GM19463 (cell line): Measurements from ENCODE around the gene TXLNB.

Experiments used
- ATAC-seq: cut with Tn5 transposase; IDR thresholded peaks from one replicate; pipeline ENCODE4 v1.9.1; 2021; ENCODE audit warnings: mild to moderate bottlenecking, moderate library complexity; ENCODE audit not compliant: unreplicated experiment

Gene TXLNB

DNA sequence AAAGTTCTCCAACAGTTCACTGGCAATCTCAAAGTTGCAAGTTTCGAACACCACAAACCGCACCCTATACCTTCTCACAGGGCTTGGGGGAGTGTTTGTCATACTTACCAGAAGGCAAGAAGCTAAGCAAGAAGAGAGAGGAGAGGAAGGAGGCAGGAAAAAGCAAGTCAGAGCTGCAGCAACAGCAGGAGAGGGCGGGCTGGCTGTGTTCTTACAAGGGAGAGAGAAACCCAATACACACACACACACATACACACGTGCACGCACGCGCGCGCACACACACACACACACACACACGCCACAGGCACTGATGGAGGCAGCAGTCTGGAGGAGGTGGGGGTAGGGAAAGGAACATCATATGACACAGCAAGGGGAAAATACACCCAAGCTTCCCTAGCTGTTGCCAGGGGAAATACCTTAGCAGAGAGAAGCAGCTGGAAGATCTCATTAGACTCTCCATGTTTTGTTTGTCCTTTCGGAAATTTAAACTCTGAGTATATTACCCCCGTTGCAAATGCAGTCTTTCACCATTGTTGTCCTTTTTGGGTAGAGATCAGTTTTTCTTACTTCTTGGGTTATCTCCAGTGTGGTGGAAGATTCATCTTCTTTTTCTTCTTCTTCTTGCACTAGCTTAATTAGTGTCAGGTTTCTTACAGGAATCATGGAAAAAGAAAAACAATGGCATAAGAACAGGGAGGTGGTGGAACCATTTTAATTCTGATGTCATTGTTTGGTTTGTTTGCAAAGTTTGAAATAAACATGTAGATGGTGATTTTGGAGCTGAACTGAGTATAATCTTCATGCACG is at the start of gene TXLNB:
TXLNB (minus strand) TSS at position 186 of the 807 bp plus-strand sequence. CDS start 3,099 bp downstream, outside the sequence.
- peak; percentile 64 for ATAC-seq

DNA sequence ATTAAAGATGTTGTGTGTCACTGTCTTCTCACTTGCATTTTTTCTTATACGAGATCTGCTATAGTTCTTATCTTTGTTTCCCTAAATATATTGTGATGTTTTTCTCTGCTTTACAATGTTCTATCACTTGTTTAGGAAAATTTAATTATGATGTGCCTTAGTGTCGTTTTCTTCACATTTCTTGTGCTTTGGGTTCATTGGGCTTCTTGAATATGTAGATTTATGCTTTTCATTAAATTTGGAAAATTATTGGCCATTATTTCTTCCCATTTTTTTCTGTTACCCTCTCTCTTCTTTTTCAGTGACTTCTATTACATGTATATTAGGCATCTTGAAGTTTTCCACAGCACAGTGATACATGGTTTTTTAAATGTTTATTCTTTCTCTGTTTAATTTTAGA is 49.3 kb upstream of the TXLNB start:
- ATAC-seq: no peak

DNA sequence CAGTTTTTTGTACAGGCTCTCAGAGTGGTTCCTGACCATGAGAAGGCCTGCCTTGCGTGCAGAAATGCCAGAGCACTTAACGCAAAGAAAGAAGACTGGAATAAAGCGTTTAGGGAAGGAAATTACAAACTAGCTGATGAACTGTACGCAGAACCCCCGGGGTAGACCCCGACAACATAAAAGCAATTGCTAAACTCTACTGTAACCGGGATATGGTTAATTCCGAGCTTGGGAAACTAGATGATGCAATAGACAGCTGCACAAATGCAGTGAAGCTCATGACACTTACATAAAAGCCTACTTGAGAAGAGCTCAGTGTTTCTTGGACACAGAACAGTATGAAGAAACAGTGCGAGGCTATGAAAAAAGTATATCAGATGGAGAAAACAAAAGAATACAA is 47.0 kb upstream of the TXLNB start:
- ATAC-seq: no peak

DNA sequence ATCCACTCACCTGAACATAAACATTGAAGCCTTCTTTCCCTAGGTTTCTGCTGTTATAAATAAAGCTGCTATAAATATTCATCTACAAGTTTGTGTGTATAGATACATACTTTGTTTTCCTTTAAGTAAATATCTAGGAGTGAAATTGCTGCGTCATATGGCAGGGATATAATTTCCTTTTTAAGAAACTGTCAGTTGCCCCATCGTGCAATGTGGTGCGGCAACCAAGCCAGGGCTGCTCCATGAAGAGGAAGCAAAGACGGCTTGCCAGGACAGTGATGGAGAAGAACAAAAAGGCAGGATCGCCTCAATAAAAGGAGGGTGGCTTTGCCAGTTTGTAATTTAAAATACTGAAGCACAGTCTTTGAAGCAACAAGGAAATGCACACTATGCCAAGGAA is 46.0 kb upstream of the TXLNB start:
- no peak for ATAC-seq

DNA sequence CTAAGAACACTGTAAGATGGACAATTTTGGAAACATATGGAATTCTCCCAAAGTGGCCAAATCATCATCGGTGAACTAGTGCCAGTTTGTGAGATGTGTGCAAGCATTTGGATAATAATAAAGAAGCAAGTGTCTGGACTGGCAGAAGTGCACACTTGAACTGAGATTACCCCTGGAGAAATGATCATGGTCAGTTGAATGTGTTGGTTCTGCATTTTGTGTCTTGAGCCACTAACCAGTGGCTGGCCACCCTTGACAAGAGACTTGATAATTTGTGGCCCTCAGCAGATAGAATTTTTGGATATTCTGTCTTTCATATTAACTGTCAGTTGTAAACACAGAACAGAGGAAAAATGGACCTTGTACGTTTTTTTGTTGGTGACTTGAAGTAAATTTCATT is 45.2 kb upstream of the TXLNB start:
- ATAC-seq: no peak

DNA sequence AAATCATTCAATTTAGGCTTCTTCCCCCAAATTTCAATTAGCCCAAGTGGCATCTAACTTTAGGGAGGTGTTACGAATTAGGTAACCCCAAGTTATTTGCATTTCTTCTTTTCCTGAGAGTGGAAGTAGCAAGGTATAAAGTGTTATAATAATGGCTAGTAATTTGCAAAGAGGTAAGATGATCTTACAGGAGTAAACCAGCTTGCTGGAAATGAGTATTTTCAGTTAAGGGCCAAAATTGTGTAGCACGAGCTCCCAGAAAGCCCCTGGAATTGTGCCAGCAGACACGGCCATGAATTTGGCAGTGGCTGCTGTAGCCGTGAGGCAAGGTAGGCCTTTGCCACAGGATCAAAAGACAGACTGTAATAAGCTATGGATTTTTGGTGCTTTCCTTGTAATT is 44.7 kb upstream of the TXLNB start:
- ATAC-seq: peak; percentile 87

DNA sequence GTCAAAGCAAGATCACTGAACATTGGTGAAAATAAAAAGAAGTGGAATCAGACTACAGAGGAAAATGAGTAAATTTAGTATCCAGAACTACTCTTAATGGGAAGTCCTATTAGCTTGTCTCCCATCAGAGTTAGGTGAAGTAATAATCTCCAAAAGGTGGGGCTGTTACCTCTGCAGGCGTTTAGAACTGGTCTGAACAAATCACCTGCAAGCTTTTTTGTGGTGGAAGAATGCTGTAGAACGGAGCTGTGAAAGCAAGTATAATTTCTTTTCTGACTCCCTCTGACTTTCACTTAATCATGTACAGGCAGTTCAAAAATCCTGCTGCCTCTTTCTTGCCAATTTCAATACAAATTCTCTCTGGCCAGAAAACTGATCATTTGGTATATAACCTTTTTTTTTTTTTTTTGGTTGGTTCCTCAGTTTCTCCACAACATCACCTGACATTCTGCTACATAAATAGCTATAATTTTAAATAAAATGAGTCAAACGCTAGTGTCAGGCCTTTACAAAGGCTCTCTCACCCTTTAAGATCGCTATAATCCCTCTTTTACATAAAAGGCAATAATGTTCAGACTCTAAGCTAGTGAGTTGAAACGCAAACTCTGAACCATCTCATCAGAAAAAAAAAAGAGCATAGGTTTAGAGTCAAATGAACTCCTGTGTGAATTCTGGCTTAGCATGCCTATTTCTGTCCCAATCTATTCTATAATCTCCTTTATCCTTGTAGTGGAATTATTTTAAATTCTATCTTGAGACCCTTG is 43.8 kb upstream of the TXLNB start:
- ATAC-seq: no peak

DNA sequence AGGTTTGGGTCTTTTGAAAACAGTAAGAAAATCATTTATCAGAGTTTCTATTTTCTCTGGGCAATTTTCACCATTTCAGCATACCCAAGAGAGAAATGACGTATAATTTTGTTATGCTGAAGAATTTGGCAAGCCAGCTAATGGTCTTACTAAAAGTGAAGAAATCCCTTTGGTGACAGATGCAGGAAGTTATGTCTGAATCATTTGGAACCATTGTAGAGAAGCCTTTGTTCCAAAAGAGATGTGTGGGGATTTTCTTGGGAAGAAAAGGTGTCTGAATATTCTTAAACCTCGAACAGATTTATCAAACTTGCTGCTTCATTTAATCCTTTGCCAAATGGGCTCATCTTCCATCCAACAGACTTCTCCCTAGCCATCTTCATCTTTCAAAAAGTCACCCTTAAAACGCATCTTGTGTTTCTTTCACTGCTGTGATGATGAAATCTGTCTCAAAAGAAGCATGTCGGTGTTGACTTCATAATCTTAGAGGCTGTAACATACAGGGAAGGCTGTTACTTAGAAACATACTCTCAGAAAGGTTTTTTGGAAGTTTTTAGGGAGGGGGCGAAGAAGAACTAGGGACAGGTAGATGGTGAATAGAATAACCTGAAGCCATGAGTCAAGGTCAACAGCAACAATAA is 43.1 kb upstream of the TXLNB start:
- ATAC-seq: no peak

DNA sequence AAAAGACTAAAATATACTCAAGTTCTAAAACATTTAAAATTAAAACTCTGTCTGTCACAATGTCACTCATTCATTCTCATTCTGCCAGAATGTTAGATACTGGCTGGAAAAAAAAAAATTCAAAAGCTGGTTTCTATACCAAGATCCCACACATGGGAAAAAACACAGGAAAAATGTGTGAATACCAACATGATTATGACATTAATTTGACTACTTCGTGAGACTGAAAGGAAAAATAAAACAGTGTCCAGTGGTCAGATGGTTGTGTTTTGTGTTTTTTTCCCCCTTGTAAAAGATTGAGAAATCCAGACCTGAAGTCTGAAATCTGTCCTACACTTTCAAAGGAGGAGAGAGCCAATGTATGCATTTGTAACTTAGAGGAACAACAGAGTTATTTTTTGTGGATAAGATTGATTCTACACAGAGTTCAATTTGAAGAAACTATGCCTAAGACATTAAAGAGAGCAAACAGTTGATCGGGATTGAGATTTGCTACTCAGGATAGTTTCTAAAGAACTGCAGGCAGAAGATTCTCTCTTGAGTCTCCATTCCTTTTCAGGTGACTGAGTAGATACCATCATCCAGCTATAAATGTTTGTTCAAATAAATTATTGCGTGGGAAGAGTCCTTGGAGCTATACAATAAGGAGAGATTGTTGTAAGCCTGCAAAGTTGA is 39.2 kb upstream of the TXLNB start:
- ATAC-seq: no peak

DNA sequence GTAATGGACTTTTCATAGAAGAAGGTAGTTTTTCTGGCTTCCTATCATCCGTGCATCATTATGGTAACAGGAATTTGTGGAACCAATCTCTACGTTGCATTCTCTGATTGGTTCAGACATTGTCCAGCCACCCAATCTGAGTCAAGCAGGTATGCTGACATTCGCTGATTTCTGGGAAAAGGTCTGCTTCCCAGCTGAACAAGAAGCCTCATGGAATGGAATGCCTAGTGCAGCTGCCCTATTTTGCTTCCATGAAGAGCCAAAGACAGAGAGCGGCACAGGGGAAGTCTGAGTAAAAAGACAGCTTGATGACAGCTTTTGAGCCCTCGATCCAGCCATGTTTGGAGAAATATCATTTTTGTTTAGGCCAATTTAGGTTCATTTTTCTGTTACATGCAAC is 38.5 kb upstream of the TXLNB start:
- ATAC-seq: no peak

DNA sequence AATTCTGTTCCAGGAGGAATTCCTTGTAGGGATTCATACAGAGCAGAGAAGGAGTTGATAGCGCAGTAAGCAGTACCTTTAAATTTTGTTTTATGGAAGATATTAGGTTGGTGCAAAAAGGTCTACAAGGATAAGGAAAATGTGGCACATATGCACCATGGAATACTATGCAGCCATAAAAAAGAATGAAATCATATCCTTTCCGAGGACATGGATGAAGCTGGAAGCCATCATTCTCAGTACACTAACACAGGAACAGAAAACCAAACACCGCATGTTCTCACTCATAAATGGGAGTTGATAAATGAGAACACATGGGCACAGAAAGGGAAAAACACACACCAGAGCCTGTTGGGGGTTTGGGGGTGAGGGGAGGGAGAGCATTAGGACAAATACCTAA is 37.4 kb upstream of the TXLNB start:
- no peak for ATAC-seq

DNA sequence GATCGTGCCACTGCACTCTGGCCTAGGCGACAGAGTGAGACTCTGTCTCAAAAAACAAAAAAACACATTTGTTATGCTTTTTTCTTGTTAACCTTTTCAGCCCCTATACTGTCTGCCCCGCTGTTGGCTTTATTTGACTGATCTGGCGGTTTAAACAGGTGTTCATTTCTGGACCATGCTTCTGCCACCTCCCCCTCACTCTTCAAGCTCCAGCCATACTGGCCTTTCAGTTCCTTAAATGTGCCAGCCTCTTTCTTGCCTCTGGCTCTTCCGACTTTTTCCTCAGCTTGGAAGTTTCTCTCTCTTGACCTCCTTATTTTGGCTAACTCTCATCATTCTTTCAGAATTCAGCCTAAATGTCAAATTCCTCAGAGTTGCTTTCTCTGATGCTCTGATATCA is 35.2 kb upstream of the TXLNB start:
- peak; percentile 68 for ATAC-seq

DNA sequence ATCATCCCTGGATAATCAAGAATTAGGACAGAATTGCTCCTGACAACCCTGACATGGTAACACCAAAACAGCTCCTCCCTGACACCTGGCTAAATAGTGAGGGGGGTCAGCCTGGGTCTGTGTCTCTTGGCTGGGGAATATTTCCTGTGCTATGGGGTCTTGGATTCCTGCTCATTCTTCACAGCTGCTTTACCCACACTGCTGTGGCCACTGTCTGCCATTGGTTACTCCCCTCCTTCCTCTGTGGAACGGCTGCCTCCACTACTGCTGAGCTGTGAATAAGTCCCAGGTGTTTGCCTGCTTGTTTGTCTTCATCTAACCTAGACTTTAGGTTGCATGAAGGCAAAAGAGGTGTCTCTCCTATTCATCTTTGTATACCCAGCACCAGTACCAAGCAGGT is 33.9 kb upstream of the TXLNB start:
- ATAC-seq: no peak

DNA sequence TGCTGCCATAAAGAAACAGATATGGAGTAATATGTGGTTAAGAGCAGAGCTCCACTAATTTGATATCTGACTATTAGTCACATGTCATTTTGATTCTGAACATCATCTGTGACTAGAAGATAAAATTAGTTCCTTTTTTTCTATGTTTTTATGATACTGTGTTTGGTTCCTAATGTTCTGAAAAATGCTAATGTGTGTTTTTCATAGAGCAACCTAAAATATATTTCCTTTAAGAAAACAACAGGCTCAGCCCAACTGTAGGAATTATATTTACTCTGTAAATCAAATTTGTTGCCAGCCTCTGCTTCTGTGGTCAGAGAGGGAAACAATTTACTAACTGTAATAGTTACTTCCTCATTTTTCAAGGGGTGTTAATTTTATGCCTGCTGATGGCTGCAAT is 33.3 kb upstream of the TXLNB start:
- peak; percentile 32 for ATAC-seq

DNA sequence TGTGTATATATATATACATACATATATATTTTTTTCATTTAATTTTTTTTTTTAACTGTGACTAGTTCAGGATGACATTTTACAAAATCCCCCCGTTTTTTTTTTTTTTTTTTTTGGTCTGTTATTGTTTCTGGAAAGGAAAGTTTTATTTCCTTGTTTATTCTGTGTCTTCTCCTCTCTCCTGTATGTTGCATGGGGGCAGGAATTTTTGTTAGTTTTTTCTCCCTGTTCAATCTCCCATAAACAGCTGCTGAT is 32.4 kb upstream of the TXLNB start:
- no peak for ATAC-seq

DNA sequence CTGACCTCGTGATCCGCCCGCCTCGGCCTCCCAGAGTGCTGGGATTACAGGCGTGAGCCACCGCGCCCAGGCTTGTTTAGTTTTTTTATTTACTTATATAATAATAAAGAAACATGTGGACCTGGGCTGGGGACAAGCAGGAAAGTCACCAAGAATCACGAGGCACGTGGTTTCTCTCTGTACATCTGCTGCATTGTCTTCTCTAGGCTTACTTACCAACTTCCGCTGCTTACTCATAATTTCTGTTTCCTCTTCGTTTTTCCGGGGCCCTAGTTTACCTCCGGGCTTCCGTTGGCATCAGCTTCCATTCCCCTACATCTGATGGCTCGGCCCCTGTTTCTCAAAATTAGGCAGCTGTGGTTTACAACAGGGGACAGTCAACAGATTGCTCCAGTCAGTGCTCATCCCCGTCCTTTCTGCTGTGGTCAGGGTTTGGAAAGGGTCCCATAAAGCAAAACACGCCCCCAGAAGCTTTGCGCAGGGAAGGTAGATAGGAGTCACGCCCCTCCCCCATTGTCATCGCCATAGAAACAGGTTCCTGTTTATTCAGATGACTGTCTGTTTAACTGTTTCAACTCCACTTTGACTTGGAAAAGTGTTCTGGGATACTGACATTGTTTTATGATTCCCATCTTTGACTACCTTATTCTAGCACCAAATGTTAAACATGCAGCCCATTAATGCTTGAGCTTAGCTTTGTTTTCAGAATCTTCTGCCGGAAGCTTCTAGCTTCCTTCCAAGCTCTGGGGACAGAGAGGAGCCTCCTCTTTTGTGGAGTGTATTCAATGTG is 31.9 kb upstream of the TXLNB start:
- ATAC-seq: no peak

DNA sequence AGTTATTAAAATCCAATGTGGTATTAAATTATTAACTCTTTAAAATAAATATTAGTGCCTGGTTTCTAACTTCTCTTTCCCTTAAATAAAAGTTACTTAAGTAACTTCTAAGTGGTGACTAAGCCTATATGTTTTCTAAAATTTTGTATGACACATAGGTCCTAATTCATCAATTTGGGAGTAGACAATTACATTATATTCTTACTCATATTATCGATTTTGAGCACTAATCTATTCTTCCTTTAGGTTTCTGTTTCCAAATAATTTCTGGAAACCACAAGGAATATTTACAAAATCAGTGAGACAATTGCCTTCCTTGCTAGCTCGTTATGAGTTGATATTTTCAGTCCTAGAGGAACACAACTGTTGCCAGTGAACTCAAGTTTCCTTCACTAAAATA is 28.3 kb upstream of the TXLNB start:
- no peak for ATAC-seq

DNA sequence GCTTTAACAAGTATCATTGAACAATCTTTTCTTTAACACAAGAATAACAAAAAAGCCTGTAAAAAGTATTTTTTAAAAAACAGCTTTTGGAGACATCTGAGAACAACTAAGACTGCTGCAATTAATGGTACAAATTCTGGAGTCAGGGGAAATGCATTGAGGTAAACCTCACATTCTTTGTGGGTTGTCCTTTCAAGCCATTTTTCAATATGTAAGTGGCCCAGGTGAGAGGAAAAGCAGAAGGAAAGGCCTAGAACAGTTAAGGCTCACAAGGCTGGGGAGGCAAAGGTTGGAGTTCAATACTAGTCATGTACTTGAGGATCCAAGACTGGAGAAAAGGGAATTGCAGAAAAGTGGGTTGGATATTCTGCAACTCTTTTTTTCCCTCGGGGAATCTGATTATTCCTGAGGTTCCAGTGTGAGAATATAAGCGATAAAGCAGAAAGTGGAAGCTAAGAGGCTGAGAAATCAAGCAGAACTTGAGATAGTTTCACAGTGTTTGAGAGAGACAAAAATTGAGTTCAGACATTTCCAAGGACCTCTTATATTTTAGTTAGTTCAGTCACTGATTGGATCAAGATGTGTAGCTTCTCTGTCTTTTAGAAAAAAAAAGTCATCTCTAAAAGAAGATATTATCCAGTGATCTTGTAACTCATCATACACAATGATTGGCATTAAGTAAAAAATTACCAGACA is 25.0 kb upstream of the TXLNB start:
- no peak for ATAC-seq

DNA sequence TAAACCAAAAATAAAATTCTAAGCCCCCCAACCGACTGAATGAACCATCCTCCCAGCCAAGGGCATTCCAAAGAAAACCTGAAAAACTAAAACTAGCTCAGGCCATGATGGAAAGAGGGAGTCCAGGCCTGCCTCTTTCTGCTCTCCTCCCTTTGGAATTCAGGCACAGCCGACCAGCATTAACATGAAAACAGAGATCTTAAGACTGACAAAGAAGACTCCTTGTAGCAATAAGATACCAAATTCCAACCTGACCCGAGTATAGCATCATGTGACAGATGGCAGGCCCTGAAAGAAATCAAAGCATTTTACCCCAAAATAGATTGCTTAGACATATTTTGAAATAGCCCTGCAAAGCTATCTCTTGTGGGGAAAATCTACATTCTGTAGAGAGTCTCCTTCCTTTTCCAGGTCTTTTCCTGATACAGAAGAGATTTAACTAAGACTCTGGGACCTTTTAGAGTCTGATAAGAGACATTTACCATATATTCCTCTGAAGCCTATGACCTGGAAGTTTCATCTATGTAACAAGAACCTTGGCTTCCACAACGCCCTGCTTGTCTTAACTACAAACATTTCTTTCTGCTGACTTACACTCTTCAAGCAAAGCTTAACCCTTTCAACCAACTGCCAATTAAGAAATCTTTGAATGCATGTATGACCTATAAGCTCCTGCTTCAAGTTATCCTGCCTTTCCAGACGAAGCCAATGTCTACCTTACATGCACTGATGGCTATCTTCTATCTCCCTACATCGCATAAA is 22.2 kb upstream of the TXLNB start:
- ATAC-seq: no peak

DNA sequence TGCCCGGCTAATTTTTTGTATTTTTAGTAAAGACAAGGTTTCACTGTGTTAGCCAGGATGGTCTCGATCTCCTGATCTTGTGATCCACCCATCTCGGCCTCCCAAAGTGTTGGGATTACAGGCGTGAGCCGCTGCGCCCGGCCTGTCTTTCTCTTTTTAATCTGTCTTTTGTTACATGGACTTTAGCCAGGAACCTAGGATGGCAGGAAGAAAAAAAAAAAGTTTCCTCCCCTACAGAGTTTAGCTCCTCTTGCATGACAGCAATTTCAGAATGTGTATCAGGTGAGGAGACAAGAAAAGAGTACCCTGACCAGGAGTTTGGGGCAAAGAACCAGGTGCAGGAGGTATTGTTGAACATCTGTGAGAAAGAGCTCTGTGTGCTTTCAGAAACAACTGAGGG is 21.4 kb upstream of the TXLNB start:
- no peak for ATAC-seq
